ENCODE measurements around the gene TOX3. TPM values are rescaled to one million over a fixed set of nuclear protein-coding genes. Genes with fewer than 3 reads are reported as not detected.

TOX3 gene
- total RNA-seq, 1 donor from 2014 or later: 10.5 TPM

- no peak for TF ChIP-seq CTCF (conservative IDR thresholded peaks at IDR 0.05; ENCODE audit: low read depth, low read length)
- no peak overlapping the region for H3K4me3 ChIP-seq (ENCODE audit: low read depth, low read length)
- no peak for DNase-seq (ENCODE audit: low read depth)
Observed at GRCh38 chr16:52555572-52555971, 8.6 kb upstream of the TOX3 start.

GRCh38 chr16:52554334-52554733, 7.4 kb upstream of the TOX3 start:
- TF ChIP-seq CTCF (conservative IDR thresholded peaks at IDR 0.05; ENCODE audit: low read depth, low read length): no peak
- no peak overlapping the region for H3K4me3 ChIP-seq (ENCODE audit: low read depth, low read length)
- DNase-seq (ENCODE audit: low read depth): no peak

- TF ChIP-seq CTCF (conservative IDR thresholded peaks at IDR 0.05; ENCODE audit: low read depth, low read length): peak; percentile 69
- no peak for DNase-seq (ENCODE audit: low read depth)
- no peak overlapping the region for H3K4me3 ChIP-seq (ENCODE audit: low read depth, low read length)
Observed at GRCh38 chr16:52553322-52553721, 6.4 kb upstream of the TOX3 start.

- peak; percentile 66 for DNase-seq (ENCODE audit: low read depth)
- no peak for TF ChIP-seq CTCF (conservative IDR thresholded peaks at IDR 0.05; ENCODE audit: low read depth, low read length)
Observed at GRCh38 chr16:52552643-52553042, 5.7 kb upstream of the TOX3 start.

GRCh38 chr16:52549011-52549692, 2.2 kb upstream of the TOX3 start:
- H3K4me3 ChIP-seq (ENCODE audit: low read depth, low read length): no peak overlapping the region
- TF ChIP-seq CTCF (conservative IDR thresholded peaks at IDR 0.05; ENCODE audit: low read depth, low read length): peak; percentile 69
- no peak for DNase-seq (ENCODE audit: low read depth)

More at GRCh38 chr16:52552643-52553042, 5.7 kb upstream of the TOX3 start:
- no peak overlapping the region for H3K4me3 ChIP-seq (ENCODE audit: low read depth, low read length)

GRCh38 chr16:52548261-52549010, 1.5 kb upstream of the TOX3 start:
- no peak for DNase-seq (ENCODE audit: low read depth)
- no peak for TF ChIP-seq CTCF (conservative IDR thresholded peaks at IDR 0.05; ENCODE audit: low read depth, low read length)
- no peak overlapping the region for H3K4me3 ChIP-seq (ENCODE audit: low read depth, low read length)

All from epithelial cell of proximal tubule (primary cell).